Ureter (tissue), 1 donor: Measurements from ENCODE around the gene ME2. TPM values are rescaled to one million over a fixed set of nuclear protein-coding genes. Genes with fewer than 3 reads are reported as not detected.
"Not testable (repeated sequence)": the region's sequence is repeated elsewhere in the genome, so short reads cannot be mapped to it uniquely, and the experiment has no call there.

ENCODE experiments used
- DNase-seq: peaks from one replicate; pipeline ENCODE4 v3.0.0-alpha.2; 2020; ENCODE audit warnings: low spot score
- total RNA-seq: library from RNA; stranded (reverse); gene quantifications from one replicate; pipeline ENCODE4 v1.2.4, GENCODE V29; 2023
- donor health status: DM: yes; HTN: yes; CAD: no.

ME2 gene
- total RNA-seq, 1 donor from 2014 or later = 44.5 TPM

DNA sequence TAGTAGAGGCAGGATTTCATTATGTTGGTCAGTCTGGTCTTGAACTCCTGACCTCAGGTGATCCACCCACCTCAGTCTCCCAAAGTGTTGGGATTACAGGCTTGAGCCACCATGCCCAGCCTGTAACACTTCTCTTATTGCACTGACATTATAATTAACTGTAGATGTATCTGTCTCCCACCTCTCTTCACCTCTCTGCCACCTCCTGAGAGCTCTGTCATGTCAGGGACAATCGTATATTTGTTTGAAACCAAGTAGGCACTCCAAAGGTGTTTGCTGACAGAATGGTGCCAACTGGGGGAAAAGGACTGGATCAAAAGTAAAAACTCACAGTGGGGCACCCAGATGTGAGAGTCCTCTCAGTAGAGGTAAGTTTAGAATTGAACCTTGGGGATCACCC, 17.3 kb upstream of the ME2 start:
- DNase-seq = no peak

DNA sequence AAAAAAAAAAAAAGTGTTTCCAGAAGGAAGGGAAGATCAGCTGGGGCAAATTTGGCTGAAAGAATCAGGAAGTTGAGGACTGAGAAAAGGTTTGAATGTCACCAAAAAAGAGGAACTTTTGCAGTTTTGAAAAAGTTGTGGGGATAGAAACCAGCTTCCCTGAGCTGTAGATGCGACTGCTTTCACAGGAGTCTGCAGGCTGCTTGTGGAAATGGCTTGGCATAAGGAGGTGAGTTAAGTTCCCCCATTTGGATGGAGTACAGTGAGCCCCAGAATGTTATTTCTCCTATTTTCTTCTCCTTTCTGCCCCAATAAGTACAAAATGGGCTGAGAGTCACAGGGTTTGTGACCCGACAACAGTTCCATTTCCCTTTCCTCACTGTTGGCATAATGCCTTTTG, 16.5 kb upstream of the ME2 start:
- no peak for DNase-seq

DNA sequence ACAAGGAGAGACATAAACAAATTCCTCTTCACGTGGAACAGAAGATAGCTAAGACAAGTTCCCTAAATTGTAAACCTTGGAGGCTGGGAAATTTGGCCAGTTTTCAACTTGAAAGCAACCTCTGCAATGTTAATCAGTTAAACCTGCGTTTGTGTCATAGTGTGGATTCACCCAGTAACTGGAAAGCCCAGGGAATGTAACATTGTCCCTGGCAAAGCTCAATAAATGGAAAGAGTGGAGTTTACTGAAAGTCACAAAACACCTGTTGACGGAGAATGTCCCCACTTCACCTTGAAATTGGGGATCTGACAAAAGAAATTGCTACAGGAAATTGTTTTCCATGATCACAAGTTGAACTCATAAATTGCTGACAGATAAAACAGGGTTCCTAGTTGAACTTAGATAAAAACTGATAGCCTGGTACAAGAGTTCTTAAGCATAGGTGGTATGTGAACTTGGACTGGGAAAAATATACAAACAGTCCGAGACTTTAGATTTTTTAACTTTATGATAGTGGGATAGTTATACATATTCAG, 15.0 kb upstream of the ME2 start:
- DNase-seq = no peak

DNA sequence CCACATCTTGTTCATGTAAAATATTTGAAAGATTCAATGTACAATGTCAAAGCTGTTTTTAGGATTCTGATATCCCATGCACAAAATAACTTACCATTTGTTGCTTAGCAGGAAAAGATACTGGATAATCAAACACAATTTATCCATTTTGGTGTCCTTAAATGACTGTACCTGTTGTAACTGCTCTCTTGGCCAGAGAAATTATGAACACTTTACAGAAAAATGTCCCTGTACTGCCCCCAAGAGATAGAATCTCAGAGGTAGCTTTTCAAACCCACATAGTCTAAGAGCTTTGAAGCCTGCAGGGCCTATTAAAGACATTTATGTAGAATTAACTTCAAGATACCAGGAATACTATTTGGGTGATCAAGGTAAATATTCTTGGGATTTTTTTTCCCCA, 12.2 kb upstream of the ME2 start:
- no peak for DNase-seq

DNA sequence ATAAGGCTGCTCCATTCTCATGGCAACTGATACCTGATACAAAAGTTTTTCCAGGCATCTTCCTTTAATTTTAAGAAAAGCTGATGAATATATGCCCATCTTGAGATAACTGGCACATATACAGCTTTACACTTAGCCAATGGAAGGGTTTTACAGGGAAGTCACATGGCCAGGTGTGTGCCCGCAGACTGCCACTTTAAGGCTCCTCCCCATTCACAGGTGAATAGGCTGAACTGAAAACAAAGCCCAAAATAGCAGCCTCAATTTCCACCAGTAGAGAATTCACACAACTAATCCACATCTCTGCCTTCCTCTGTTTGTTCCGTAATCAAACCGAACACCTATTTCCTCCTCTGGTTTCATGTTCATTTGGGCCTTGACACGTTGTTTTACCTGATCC, 9.8 kb upstream of the ME2 start:
- no peak for DNase-seq

DNA sequence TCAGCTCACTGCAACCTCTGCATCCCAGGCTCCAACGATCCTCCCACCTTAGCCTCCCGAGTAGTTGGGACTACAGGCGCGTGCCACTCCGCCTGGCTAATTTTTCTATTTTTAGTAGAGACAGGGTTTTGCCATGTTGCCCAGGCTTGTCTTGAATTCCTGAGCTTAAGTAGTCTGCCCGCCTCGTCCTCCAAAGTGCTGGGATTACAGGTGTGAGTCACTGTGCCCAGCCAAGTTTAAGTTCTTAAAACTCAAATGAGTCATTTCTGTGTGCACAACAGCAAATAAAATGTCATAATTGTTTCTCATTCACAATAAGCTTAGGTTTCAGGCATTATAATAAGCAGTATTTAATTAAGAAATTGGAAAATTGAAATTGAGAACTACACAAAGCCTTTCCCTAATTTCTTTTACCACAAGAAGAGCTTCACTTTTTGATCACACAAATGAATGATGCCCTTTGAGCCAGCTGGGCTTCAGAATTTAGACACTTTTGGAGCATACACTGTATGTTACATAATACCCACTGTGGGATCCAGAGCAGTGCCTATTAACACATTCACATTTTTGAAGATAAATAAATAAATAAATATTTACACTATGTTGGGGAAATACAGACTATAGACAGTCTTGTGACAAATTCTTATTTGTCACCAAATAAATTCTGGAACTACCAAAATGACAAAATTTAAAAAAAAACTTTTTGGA, 8.6 kb upstream of the ME2 start:
- peak; percentile 64 for DNase-seq

DNA sequence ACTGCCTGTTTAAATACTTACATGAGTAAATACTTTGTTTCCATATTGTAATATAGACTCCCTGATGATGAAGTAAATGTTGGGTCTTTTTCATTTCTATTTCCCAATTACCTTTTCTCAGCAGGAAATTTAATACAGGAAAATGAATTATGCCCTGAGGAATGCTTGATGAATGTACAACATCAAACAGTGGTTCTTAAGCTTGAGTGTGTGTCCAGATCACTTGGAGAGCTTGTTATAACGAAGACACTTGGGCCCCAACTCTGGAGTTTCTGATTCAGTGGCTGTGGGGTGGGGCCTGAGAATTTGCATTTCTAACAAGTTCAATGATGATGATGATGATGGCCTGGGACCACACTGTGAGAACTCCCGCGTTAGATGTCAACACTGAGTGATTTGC, 7.1 kb upstream of the ME2 start:
- DNase-seq = no peak

DNA sequence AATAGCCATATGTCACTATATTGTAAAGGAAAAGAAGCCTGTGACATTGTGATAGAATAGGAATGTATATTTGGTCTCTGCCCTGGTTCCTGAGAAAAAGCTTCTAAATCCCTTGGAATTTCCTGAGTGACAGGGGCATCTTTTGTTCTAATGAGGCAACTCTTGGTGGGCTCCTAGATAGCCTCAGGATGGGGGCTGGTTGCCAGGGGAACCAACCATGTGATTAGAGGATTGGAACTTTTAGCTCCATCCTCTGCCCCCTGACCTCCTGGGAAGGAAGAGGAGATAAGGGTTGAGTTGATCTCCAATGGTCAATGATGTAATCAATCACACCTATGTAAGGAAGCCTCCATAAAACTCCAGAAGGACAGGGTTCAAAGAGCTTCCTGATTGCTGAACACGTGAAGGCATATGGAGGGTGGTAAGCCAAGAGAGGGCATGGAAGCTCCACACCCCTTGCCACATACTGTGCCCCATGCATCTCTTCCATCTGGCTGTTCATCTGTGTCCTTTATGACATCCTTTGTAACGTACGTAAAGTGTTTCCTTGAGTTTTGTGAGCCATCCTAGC, 2.9 kb upstream of the ME2 start:
- DNase-seq = no peak

DNA sequence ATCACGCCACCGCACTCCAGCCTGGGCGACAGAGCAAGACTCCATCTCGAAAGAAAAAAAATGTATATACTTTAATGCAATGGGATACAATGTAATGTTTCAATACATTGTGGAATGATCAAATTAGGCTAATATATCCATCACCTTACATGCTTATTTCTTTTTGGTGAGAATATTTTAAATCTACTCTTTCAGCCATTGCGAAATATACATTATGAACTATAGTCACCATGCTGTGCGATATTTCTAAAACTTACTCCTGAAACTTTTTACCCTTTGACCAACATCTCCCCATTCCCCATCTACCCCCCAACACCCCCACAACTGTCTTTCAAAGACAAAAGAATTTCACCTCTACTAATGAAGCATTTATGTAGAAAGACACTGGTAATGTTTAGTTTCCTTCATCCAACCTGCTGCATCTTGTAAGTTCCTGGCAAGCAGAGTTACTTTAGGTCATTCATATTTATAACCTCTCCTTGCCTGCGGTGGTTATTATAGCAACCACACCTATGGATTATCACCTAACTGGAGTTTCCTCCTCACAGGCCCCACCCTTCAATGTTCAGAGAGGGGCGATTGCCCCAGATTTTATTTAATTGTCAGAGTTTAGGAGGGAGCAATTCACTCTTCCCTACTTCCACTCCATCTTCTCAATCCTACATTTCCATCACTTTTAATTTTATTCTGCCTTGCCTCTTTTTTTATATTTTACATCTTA, 1.2 kb upstream of the ME2 start:
- no peak for DNase-seq

DNA sequence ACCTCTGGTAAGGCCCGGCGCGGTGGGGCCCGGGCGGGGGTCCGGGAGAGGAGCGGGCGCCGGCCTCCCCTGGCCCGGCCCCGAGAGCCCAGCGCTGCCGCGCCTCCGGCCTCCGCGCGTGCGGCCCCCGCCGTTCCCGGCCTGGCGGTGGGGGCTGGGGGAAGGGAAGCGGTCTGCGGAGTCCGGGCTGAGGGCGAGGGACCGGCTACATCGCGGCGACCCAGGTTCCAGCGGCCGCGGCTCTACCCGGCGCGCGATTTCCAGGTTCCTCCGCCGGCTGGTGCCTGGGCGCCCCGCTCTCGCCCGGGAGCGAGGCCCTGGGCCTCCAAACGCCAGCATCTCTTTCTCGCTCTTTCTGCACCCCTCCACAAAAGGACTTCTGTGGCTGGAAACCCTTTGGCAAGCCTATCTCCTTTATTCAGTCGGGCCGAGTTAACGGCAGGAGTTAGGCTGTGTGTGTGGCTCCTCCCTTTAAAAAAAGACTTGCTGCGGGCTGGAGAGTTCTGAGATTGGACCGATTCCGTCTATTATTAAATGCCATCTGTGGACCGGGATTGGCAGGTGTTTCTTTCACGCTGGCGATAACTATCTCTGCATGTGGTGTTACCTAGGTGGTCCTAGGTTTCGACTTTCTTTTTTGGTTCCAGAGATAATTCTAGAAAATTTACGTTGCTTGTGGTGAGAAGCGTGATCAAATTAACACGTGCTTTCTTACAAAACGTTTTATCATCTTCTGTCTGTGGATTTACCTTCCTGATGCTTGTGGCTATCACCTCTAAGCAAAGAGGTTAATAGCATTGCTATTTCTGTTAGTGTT, 592 bp downstream of the ME2 start:
- DNase-seq = peak; percentile 46

DNA sequence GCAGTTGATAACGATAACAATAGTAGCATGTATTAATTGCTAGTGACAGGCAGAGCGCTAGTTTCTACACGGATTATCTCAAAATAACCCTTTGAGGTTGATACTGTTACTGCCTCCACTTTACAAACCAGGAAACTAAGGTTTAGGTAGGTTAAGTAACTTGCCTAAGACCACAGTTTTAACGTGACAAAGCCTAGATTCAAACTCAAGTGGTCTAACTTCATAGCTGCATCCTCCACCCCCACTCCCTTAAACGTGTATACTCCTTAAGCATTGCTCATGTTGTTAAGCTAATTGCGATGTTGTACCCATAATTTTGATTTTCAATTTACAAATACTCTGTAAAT, 1.2 kb downstream of the ME2 start:
- no peak for DNase-seq

DNA sequence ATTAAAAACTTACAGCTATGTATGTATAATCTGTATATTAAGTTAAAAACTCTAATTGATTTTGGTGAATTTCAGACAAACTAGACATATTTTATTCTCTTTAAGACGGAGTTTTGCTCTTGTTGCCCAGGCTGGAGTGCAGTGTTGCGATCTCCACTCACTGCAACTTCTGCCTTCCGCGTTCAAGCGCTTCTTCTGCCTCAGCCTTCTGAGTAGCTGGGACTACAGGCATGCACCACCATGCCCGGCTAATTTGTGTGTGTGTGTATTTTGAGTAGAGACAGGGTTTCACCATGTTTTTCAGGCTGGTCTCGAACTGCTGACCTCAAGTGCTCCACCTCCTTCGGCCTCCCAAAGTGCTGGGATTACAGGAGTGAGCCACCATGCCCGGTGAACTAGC, 2.0 kb downstream of the ME2 start:
- not testable (repeated sequence) for DNase-seq

DNA sequence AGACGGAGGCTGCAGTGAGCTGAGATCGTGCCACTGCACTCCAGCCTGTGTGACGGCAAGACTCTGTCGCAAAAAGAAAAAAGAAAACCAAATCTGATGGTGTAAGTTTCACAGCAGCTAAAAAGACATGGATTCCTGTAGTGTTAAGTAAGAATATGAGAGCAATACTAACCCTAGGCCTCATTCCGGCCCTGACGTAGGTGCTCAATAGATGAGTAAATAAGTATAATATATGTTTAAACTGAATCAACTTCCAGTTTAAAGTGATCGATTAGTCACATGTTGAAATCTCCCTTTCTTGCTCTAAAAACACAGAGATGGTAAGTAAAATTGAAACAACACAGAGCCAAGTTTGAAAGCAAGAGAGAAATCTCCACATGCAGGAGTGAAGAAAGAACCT, 8.0 kb downstream of the ME2 start:
- DNase-seq = no peak

DNA sequence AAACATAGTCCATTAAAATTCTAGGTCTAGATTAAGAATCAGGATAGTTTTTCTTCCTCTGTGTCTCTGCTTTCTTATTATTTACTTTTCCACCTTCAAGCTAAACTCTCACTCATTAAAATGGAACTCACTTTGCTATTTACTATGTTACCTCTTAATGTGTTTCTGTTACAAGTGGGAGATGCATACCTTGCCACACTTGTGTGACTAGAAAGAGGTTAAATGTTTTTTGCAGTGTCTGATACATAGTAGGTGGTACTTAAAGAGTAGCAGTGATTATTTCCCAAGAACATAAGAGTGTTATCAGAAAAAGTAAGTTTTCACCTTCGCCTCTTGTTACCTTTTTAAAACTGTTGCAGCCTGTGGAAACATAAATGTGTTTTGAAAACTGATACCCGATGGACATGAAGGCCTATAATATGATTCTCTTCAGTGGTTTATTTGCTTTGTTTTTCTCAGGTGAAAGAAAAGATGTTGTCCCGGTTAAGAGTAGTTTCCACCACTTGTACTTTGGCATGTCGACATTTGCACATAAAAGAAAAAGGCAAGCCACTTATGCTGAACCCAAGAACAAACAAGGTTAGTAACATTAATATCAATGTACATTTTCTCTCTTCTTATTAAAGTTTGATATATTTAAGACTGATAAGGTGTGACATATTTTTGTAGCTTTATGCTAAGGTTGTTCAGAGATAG, 16.6 kb downstream of the ME2 start:
- DNase-seq = no peak

DNA sequence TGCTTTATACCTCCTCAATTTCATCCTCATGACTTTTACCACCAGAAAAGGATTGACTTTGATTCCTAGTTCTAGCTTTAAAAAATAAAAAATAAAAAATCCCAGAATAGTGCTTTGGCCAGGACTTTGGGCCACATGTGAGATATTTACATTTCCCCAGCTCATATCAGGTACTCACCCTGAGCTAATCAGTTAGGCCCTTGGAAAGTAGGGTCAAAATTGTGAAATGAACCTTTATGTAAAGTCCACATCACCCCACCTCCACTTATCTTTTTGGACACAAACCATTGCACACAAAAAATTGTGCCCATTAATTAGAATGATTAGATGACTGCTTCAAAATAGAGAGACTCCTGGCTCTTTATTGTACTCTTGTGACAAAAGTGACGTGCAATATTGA, 17.2 kb downstream of the ME2 start:
- DNase-seq = no peak

DNA sequence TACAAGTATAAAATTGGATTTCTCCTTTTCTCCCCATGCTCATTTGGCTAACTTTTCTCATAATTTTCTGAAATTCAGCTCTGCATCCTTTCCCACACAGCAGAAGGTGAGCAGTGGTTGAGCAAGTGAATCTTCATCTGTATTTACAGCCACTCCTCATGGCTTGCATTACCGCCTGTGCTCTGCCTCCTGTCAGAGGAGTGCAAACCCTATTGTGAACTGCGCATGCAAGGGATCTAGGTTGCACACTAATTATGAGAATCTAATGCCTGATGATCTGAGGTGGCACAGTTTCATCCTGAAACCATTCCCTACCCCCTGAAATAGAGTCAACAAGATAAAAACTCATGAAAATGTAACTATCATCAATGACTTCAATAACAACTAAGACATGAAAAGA, 20.0 kb downstream of the ME2 start:
- no peak for DNase-seq

DNA sequence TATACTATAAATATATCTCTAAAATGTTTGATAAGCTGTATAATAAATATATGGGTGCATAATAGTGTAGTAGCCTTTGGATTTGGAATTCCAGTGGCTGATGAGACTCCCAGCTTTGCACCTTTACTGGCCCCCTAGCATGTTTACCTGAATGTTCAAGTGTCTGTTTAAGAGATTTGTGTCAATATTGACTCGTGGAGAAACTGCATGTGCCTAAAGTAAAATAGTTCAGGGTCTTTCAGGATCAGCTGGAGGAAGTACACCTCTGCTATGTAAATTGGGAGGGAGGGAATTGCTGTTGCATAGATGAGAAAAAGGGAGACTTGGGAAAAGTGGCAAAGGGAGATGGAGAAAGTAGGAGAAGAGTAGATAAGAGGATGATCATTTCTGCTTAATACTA, 23.9 kb downstream of the ME2 start:
- DNase-seq = no peak

DNA sequence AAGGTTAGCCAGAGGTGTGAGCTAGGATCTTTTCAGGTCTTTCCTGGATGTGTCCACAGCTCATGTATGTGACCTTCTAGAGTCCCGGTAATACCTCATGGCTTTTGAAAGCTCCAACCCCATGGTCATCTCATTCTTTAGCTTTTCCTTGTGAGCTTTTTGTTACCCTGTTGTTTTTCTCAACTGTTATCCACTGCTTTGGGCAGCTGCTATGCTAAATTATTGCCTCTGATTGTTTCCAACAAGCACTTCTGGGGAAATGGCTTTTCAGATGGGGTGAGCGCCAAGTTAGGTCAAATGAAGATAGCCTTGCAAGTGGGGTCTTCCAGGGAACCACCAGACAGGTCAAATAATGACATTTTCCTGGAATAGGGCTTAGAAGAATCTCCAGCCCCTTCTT, 27.9 kb downstream of the ME2 start:
- DNase-seq = no peak

DNA sequence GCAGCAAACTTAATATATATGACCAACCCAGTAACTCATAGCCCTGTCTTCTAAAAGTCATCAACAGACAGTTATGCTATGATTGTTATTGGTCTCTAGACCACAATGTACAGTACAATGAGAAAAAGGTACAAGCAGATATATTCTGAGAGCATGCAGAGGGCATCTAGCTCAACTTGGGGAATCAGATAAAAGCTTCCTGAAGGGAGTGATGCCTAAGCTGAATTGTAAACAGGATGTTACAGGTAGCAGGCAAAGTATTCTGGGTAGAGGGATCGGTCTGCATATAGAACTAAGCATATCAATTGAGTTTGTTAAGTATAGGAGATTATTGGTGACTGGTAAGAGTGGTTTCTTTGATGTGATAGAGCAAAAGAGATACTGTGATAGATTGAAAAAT, 30.3 kb downstream of the ME2 start:
- DNase-seq = no peak

DNA sequence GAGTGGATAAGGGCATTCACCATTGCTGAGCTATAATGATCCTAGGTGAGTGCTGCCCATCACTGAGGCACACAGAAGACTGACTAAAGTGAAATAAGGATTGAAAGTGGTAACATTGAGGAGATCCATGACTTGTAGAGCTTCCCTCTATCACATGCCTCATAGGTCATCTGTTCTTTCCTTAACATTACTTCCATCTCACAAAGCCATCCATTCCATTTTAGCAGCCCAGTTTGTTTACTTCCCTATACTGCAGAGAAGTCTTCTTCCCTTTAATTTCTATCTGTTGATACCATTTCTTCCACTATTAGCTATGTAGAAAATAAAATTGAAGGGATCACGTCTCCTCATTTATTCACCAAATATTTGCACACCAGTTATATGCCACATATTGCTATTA, 32.1 kb downstream of the ME2 start:
- DNase-seq = no peak

DNA sequence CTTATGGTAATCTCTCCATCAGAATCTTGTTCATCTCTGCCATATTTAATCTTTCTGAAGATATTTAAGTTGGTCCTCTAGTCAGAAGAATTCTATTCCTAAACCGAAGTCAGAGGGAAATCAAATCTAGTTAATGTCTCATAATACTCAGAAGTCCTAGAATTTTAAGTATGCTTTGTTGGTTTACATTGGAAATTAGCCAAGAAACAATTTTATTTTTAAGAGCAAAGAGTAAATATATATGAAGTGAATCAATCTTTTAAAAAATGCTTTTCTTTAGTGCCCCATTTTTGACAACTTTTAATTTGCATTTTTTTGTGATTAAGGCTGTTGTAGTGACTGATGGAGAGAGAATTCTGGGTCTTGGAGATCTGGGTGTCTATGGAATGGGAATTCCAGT, 38.1 kb downstream of the ME2 start:
- no peak for DNase-seq

DNA sequence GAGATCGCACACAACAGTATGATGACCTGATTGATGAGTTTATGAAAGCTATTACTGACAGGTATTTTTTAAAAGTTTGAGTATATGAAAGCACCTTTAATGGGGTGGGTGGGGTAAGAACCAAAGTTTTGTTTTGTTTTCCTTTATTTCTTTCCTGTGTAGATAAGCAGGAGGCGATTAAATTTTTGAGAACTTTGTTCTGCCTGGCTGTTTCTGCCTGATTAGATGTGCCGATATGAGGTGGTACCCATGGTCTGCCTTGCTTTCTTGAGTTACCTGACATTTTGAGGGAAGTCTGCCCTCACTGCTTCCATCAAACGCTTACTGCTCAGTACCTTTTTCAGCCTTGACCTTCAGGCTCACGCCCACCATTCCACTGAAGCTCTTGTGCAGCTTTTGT, 39.2 kb downstream of the ME2 start:
- DNase-seq = no peak
